H9 (cell line): ENCODE results near the gene GP1BB. TPM values are rescaled to one million over a fixed set of nuclear protein-coding genes. Genes with fewer than 3 reads are reported as not detected.

Source experiments
- DNase-seq: peaks from one replicate; pipeline ENCODE4 v3.0.0-alpha.2; 2017
- H2AFZ ChIP-seq: one replicate; pipeline ENCODE4 v1.6.1; 2013; ENCODE audit warnings: mild to moderate bottlenecking, low read length, control low read depth, moderate library complexity
- H2AK5ac ChIP-seq: 2 replicates; pipeline ENCODE4 v1.6.1; 2013; ENCODE audit warnings: low read length, control low read depth, mixed read lengths; ENCODE audit not compliant: insufficient read length
- H2BK120ac ChIP-seq: one replicate; pipeline ENCODE4 v1.6.1; 2013; ENCODE audit warnings: low read depth, mild to moderate bottlenecking, low read length, control low read depth, inconsistent platforms; ENCODE audit not compliant: poor library complexity, severe bottlenecking
- H2BK12ac ChIP-seq: 2 replicates; pipeline ENCODE4 v1.6.1; 2013; ENCODE audit warnings: low read length, control low read depth, mixed read lengths, low read depth; ENCODE audit not compliant: insufficient read length
- H2BK15ac ChIP-seq: 2 replicates; pipeline ENCODE4 v1.6.1; 2013; ENCODE audit warnings: low read depth, low read length, control low read depth
- H2BK20ac ChIP-seq: one replicate; pipeline ENCODE4 v1.6.1; 2013; ENCODE audit warnings: low read depth, mild to moderate bottlenecking, low read length, control low read depth, inconsistent platforms; ENCODE audit not compliant: poor library complexity, severe bottlenecking
- H2BK5ac ChIP-seq: 2 replicates; pipeline ENCODE4 v1.6.1; 2013; ENCODE audit warnings: low read length, control low read depth, mixed read lengths; ENCODE audit not compliant: insufficient read length
- H3K14ac ChIP-seq: 2 replicates; pipeline ENCODE4 v1.6.1; 2013; ENCODE audit warnings: low read length, control low read depth; ENCODE audit not compliant: insufficient read depth
- H3K18ac ChIP-seq: 2 replicates; pipeline ENCODE4 v1.6.1; 2013; ENCODE audit warnings: low read depth, mild to moderate bottlenecking, mixed read lengths, low read length, control low read depth; ENCODE audit not compliant: insufficient read length
- H3K23ac ChIP-seq: 2 replicates; pipeline ENCODE4 v1.6.1; 2013; ENCODE audit warnings: low read length, control low read depth, mixed read lengths, low read depth; ENCODE audit not compliant: insufficient read length
- H3K23me2 ChIP-seq: 2 replicates; pipeline ENCODE4 v1.6.1; 2013; ENCODE audit warnings: low read depth, mild to moderate bottlenecking, mixed read lengths, low read length, control low read depth; ENCODE audit not compliant: insufficient read length, poor library complexity, severe bottlenecking
- H3K27ac ChIP-seq: 2 replicates; pipeline ENCODE4 v1.5.1; 2013; ENCODE audit warnings: low read length, control low read depth, mixed read lengths, low read depth; ENCODE audit not compliant: insufficient read length
- H3K27me3 ChIP-seq: 2 replicates; pipeline ENCODE4 v1.6.1; 2013; ENCODE audit warnings: low read length, control low read depth, inconsistent platforms; ENCODE audit not compliant: insufficient read depth
- H3K4ac ChIP-seq: 2 replicates; pipeline ENCODE4 v1.6.1; 2013; ENCODE audit warnings: low read depth, mild to moderate bottlenecking, control low read depth, inconsistent platforms, low read length, moderate library complexity
- H3K4me1 ChIP-seq: 2 replicates; pipeline ENCODE4 v1.6.1; 2013; ENCODE audit warnings: low read length, control low read depth, inconsistent platforms; ENCODE audit not compliant: insufficient read depth
- H3K4me2 ChIP-seq: 2 replicates; pipeline ENCODE4 v1.6.1; 2013; ENCODE audit warnings: low read length, control low read depth, mixed read lengths; ENCODE audit not compliant: insufficient read length, insufficient read depth
- H3K56ac ChIP-seq: 2 replicates; pipeline ENCODE4 v1.6.1; 2013; ENCODE audit warnings: low read depth, mild to moderate bottlenecking, mixed read lengths, low read length, control low read depth; ENCODE audit not compliant: insufficient read length
- H3K79me1 ChIP-seq: 2 replicates; pipeline ENCODE4 v1.6.1; 2013; ENCODE audit warnings: low read depth, mild to moderate bottlenecking, moderate library complexity, low read length, control low read depth, inconsistent platforms; ENCODE audit not compliant: insufficient read depth, poor library complexity, severe bottlenecking
- H3K79me2 ChIP-seq: 2 replicates; pipeline ENCODE4 v1.6.1; 2013; ENCODE audit warnings: low read length, control low read depth, inconsistent platforms; ENCODE audit not compliant: insufficient read depth
- H3K9ac ChIP-seq: 2 replicates; pipeline ENCODE4 v1.6.1; 2013; ENCODE audit warnings: low read length, control low read depth, mixed read lengths; ENCODE audit not compliant: insufficient read length; ENCODE audit errors: extremely low read depth
- H3K9me3 ChIP-seq: one replicate; pipeline ENCODE4 v1.6.1; 2013; ENCODE audit warnings: low read depth, low read length, inconsistent platforms; ENCODE audit not compliant: control insufficient read depth
- H3T11ph ChIP-seq: one replicate; pipeline ENCODE4 v1.6.1; 2013; ENCODE audit warnings: mild to moderate bottlenecking, low read length, control low read depth, inconsistent platforms
- H4K20me1 ChIP-seq: one replicate; pipeline ENCODE4 v1.6.1; 2013; ENCODE audit not compliant: control insufficient read depth, insufficient read length, insufficient read depth
- H4K5ac ChIP-seq: 2 replicates; pipeline ENCODE4 v1.6.1; 2013; ENCODE audit warnings: low read depth, mild to moderate bottlenecking, mixed read lengths, low read length, control low read depth; ENCODE audit not compliant: insufficient read length
- H4K8ac ChIP-seq: replicated peaks from 2 replicates; pipeline ENCODE4 v1.6.1; 2013; ENCODE audit warnings: low read length, control low read depth, mixed read lengths, low read depth; ENCODE audit not compliant: insufficient read length
- H4K91ac ChIP-seq: 2 replicates; pipeline ENCODE4 v1.6.1; 2013; ENCODE audit warnings: low read depth, mild to moderate bottlenecking, moderate library complexity, mixed read lengths, low read length, control low read depth; ENCODE audit not compliant: insufficient read length
- H3K27ac Mint-ChIP-seq, 3 experiments: 2 replicates in 2 of 3; 3 replicates in 1 of 3; pipeline ENCODE4 v1.8.0; 2020 to 2021; ENCODE audit warnings: mixed read lengths in 3 of 3, mild to moderate bottlenecking in 1 of 3, moderate library complexity in 1 of 3
- H3K27me3 Mint-ChIP-seq: 2 replicates; pipeline ENCODE4 v1.8.0; 2021; ENCODE audit warnings: low read depth, mild to moderate bottlenecking, moderate library complexity, mixed read lengths
- H3K36me3 Mint-ChIP-seq, 3 experiments: 2 replicates in 2 of 3; 3 replicates in 1 of 3; pipeline ENCODE4 v1.8.0; 2020 to 2021; ENCODE audit warnings: low read depth in 3 of 3, mixed read lengths in 3 of 3; ENCODE audit not compliant: insufficient read depth in 1 of 3
- H3K4me1 Mint-ChIP-seq, 2 experiments: 2 replicates each; pipeline ENCODE4 v1.8.0; 2020; ENCODE audit warnings: mixed read lengths in 2 of 2
- H3K4me3 Mint-ChIP-seq, 2 experiments: 2 replicates in 1 of 2; 3 replicates in 1 of 2; pipeline ENCODE4 v1.8.0; 2020 to 2021; ENCODE audit warnings: mild to moderate bottlenecking in 2 of 2, mixed read lengths in 2 of 2, moderate library complexity in 1 of 2
- H3K9me3 Mint-ChIP-seq, 2 experiments: 2 replicates in 1 of 2; 3 replicates in 1 of 2; pipeline ENCODE4 v1.8.0; 2020; ENCODE audit warnings: mild to moderate bottlenecking in 2 of 2, mixed read lengths in 2 of 2, moderate library complexity in 1 of 2
- CTCF ChIP-seq: fragments of 200-600 bp; sonication (generic); conservative IDR thresholded peaks from 3 replicates; pipeline ENCODE4 v1.8.0; 2021; ENCODE audit warnings: antibody characterized with exemption, mild to moderate bottlenecking
- WGBS: extraction: QIAGEN DNeasy Blood & Tissue Kit; methylation state at CpG from one replicate; pipeline ENCODE4 v1.1.7; 2013; ENCODE audit warnings: missing lambda C conversion rate, low lambda C conversion rate, mixed read lengths; ENCODE audit not compliant: insufficient read length; ENCODE audit errors: extremely low coverage; 5-methylcytosine and 5-hydroxymethylcytosine counted together
- total RNA-seq: library from RNA; stranded (reverse); gene quantifications from 2 replicates; pipeline ENCODE4 v1.2.1, GENCODE V29; 2021

Gene GP1BB
- total RNA-seq, 1 experiment from 2014 or later, result 3.4 TPM

DNA sequence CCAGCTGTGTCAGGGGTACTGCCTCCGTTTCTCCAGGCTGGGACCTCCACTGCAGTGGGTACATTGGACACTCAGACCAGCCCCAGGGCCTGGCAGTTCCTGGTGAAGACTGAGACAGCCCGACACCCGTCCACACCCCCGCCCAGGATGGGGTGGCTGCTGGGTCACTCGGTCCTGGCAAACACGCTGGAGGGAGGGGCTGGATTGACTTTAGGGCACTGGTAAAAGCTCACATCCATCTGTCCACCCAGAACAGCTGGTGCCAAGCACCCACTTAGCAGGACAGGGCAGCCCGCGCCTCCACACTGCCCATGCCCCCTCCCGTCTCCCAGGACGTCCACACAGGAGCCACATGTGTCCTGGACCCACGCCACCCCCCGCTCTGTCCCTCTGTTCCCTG, 26.5 kb downstream of the GP1BB start:
- Histone ChIP-seq H2AFZ (no peak overlapping the region), H3K79me1 (no peaks in the 10 kb centered on the region), H3K4me2 (no peak overlapping the region), H3K23ac (no peak overlapping the region), H3K23me2 (no peaks in the 10 kb centered on the region), H3K4ac (no peak overlapping the region), H4K8ac (no peak overlapping the region), H3K18ac (no peak overlapping the region), H3K14ac (no peak overlapping the region), H3K79me2 (no peaks in the 10 kb centered on the region), H3K9me3 (no peaks in the 10 kb centered on the region), H4K91ac (no peak overlapping the region), H3K4me1 (no peaks in the 10 kb centered on the region), H2BK5ac (no peak overlapping the region), H2AK5ac (no peak overlapping the region), H2BK15ac (no peak overlapping the region), H4K20me1 (peaks cover 3% of the 10 kb centered on the region), H2BK20ac (no peak overlapping the region), H4K5ac (no peak overlapping the region), H2BK120ac (no peak overlapping the region), H3K9ac (no peak overlapping the region), H2BK12ac (no peak overlapping the region), H3K27ac (no peak overlapping the region), H3K56ac (no peak overlapping the region), H3K27me3 (peaks cover 20% of the 10 kb centered on the region), H3T11ph (no peak overlapping the region)
- Mint-ChIP-seq H3K27ac (no peak overlapping the region), H3K27me3 (peaks cover 45% of the 10 kb centered on the region), H3K9me3 (no peaks in the 10 kb centered on the region; a peak in 1 of 5 replicates), H3K4me3 (no peak overlapping the region), H3K4me1 (peaks cover 5 to 17% of the 10 kb centered on the region in 2 experiments), H3K36me3 (no peaks in the 10 kb centered on the region)
- TF ChIP-seq CTCF, result no peak
- WGBS, result no CpG with 5 or more reads among the region's 12 CpGs
- DNase-seq, result no peak
